ENCODE results near the gene ZNF273. TPM values are rescaled to one million over a fixed set of nuclear protein-coding genes. Genes with fewer than 3 reads are reported as not detected.

Gene ZNF273
- polyA plus RNA-seq, 1 donor (not counting 4 experiments of a cell fraction or from before 2014, with no cell fraction given): 4.7 TPM

- Histone ChIP-seq H3K79me2 (ENCODE audit: control insufficient read depth, insufficient read depth, low read length) (peaks cover 51% of the 10 kb centered on the region), H4K20me1 (ENCODE audit: control insufficient read depth, extremely low read depth, insufficient read depth, low read length) (no peaks in the 10 kb centered on the region), H3K27ac (ENCODE audit: control insufficient read depth, insufficient read depth, low read length) (no peak overlapping the region), H3K9me1 (ENCODE audit: control insufficient read depth, extremely low read depth, insufficient read depth, low read length) (no peaks in the 10 kb centered on the region), H2AFZ (ENCODE audit: control insufficient read depth, low read length) (no peak overlapping the region), H3K9me3 (ENCODE audit: control insufficient read depth, low read depth, low read length) (no peaks in the 10 kb centered on the region), H3K4me2 (ENCODE audit: control insufficient read depth, extremely low read depth, insufficient read depth, low read depth, low read length) (peak overlapping the region; percentile 84), H3K9ac (ENCODE audit: control insufficient read depth, extremely low read depth, insufficient read depth, low read length) (no peak overlapping the region), H3K4me3 (ENCODE audit: control insufficient read depth in 2 of 3, extremely low read depth in 1 of 3, insufficient read depth in 2 of 3, low read depth in 1 of 3, low read length in 3 of 3) (peak overlapping the region; percentile 86 to 93 (median 91)), H3K4me1 (ENCODE audit: control insufficient read depth, extremely low read depth, insufficient read depth, low read length) (peaks cover 8% of the 10 kb centered on the region), H3K36me3 (ENCODE audit: control insufficient read depth in 2 of 2, extremely low read depth in 1 of 2, insufficient read depth in 2 of 2, low read length in 2 of 2) (no peaks in the 10 kb centered on the region), H3K27me3 (ENCODE audit: control insufficient read depth, extremely low read depth, insufficient read depth, low read length) (no peaks in the 10 kb centered on the region)
- DNase-seq (ENCODE audit: low read depth, low spot score) (no peak), FAIRE-seq (no peak)
- dilution Hi-C loops (cut with MboI; ENCODE audit: extremely low pct_ligation_motif_present, low sequenced_read_pairs): no loop called here
- TF ChIP-seq CTCF (optimal IDR thresholded peaks at IDR 0.05 in 1 of 3, IDR thresholded peaks at IDR 0.05 in 1 of 3, conservative IDR thresholded peaks at IDR 0.05 in 1 of 3; ENCODE audit: extremely low read depth in 1 of 3, insufficient read depth in 2 of 3, low read length in 3 of 3) (no peak), EZH2 (IDR thresholded peaks at IDR 0.05; ENCODE audit: low read length) (no peak)
These were observed 935 bp downstream of the ZNF273 start for GRCh38 chr7:64904008-64904407.

GRCh38 chr7:64905133-64905532 is 2.1 kb downstream of the ZNF273 start:
- Histone ChIP-seq H3K9me1 (ENCODE audit: control insufficient read depth, extremely low read depth, insufficient read depth, low read length) (no peaks in the 10 kb centered on the region), H3K9ac (ENCODE audit: control insufficient read depth, extremely low read depth, insufficient read depth, low read length) (no peak overlapping the region), H3K4me2 (ENCODE audit: control insufficient read depth, extremely low read depth, insufficient read depth, low read depth, low read length) (peak overlapping the region; percentile 40), H2AFZ (ENCODE audit: control insufficient read depth, low read length) (no peak overlapping the region), H3K27me3 (ENCODE audit: control insufficient read depth, extremely low read depth, insufficient read depth, low read length) (no peaks in the 10 kb centered on the region), H3K36me3 (ENCODE audit: control insufficient read depth in 2 of 2, extremely low read depth in 1 of 2, insufficient read depth in 2 of 2, low read length in 2 of 2) (no peaks in the 10 kb centered on the region), H3K4me1 (ENCODE audit: control insufficient read depth, extremely low read depth, insufficient read depth, low read length) (peaks cover 8% of the 10 kb centered on the region), H3K79me2 (ENCODE audit: control insufficient read depth, insufficient read depth, low read length) (peaks cover 60% of the 10 kb centered on the region), H4K20me1 (ENCODE audit: control insufficient read depth, extremely low read depth, insufficient read depth, low read length) (no peaks in the 10 kb centered on the region), H3K27ac (ENCODE audit: control insufficient read depth, insufficient read depth, low read length) (no peak overlapping the region), H3K4me3 (ENCODE audit: control insufficient read depth in 2 of 3, extremely low read depth in 1 of 3, insufficient read depth in 2 of 3, low read depth in 1 of 3, low read length in 3 of 3) (no peak overlapping the region), H3K9me3 (ENCODE audit: control insufficient read depth, low read depth, low read length) (no peaks in the 10 kb centered on the region)
- no peak for DNase-seq (ENCODE audit: low read depth, low spot score)
- no peak for TF ChIP-seq CTCF (optimal IDR thresholded peaks at IDR 0.05 in 1 of 3, IDR thresholded peaks at IDR 0.05 in 1 of 3, conservative IDR thresholded peaks at IDR 0.05 in 1 of 3; ENCODE audit: extremely low read depth in 1 of 3, insufficient read depth in 2 of 3, low read length in 3 of 3)
- no peak for TF ChIP-seq EZH2 (IDR thresholded peaks at IDR 0.05; ENCODE audit: low read length)
- FAIRE-seq: no peak
- dilution Hi-C loops (cut with MboI; ENCODE audit: extremely low pct_ligation_motif_present, low sequenced_read_pairs): no loop called here
